NCI-H2196 treated with DMSO at 0.1 percent for 48 hours (cell line): Measurements from ENCODE around the gene ZFAND3.
"Not testable (repeated sequence)": the region's sequence is repeated elsewhere in the genome, so short reads cannot be mapped to it uniquely, and the experiment has no call there.

Experiments used
- DNase-seq: peaks from one replicate; lab custom pipeline; 2025; ENCODE audit not compliant: unreplicated experiment; lab: John Stamatoyannopoulos, UW

ZFAND3 gene

GRCh38 chr6:37893257-37893656, 73.7 kb downstream of the ZFAND3 start:
- no peak for DNase-seq

GRCh38 chr6:37893734-37894133, 74.2 kb downstream of the ZFAND3 start:
- not testable (repeated sequence) for DNase-seq

- no peak for DNase-seq
These were observed 75.1 kb downstream of the ZFAND3 start for GRCh38 chr6:37894585-37894984.

GRCh38 chr6:37897321-37897720, 77.8 kb downstream of the ZFAND3 start:
- peak; percentile 35 for DNase-seq

GRCh38 chr6:37897818-37898515, 78.4 kb downstream of the ZFAND3 start:
- DNase-seq = no peak

GRCh38 chr6:37903351-37904340, 84.1 kb downstream of the ZFAND3 start:
- no peak for DNase-seq

GRCh38 chr6:37904590-37904989, 85.1 kb downstream of the ZFAND3 start:
- no peak for DNase-seq

GRCh38 chr6:37906121-37906520, 86.6 kb downstream of the ZFAND3 start:
- no peak for DNase-seq

- no peak for DNase-seq
These were observed 91.5 kb downstream of the ZFAND3 start for GRCh38 chr6:37910998-37911397.

- DNase-seq = no peak
These were observed 93.7 kb downstream of the ZFAND3 start for GRCh38 chr6:37913210-37913609.

- no peak for DNase-seq
These were observed 95.9 kb downstream of the ZFAND3 start for GRCh38 chr6:37915463-37915862.

GRCh38 chr6:37916149-37916548, 96.6 kb downstream of the ZFAND3 start:
- no peak for DNase-seq

- DNase-seq = no peak
These were observed 97.1 kb downstream of the ZFAND3 start for GRCh38 chr6:37916675-37917074.

GRCh38 chr6:37917566-37917965, 98.0 kb downstream of the ZFAND3 start:
- no peak for DNase-seq

GRCh38 chr6:37919417-37920157, 100.1 kb downstream of the ZFAND3 start:
- DNase-seq = no peak

- DNase-seq = no peak
These were observed 101.1 kb downstream of the ZFAND3 start for GRCh38 chr6:37920667-37921066.

- no peak for DNase-seq
These were observed 103.0 kb downstream of the ZFAND3 start for GRCh38 chr6:37922563-37922962.

- no peak for DNase-seq
These were observed 104.0 kb downstream of the ZFAND3 start for GRCh38 chr6:37923514-37923913.

- no peak for DNase-seq
These were observed 107.1 kb downstream of the ZFAND3 start for GRCh38 chr6:37926661-37927060.

GRCh38 chr6:37928217-37928616, 108.7 kb downstream of the ZFAND3 start:
- DNase-seq = no peak

GRCh38 chr6:37930288-37930971, 110.9 kb downstream of the ZFAND3 start:
- no peak for DNase-seq
